Tibial nerve (tissue), 4 donors: ENCODE data around the gene HYOU1.
A peak's percentile ranks its signal among the peaks of the same experiment; 100 is the strongest.

Source experiments
- CTCF ChIP-seq, 5 experiments: fragments of 200-600 bp in 3 of 5; fragments of 450-650 bp in 2 of 5; sonication (generic) in 3 of 5; IDR thresholded peaks; one replicate each; pipeline ENCODE4 v1.5.1; 2016 to 2019; ENCODE audit warnings: antibody characterized with exemption in 5 of 5, mild to moderate bottlenecking in 3 of 5, moderate library complexity in 2 of 5
- EP300 ChIP-seq, 2 donors: sonication (generic); formaldehyde crosslinking; IDR thresholded peaks; one replicate each; pipeline ENCODE4 v1.6.1; 2017; ENCODE audit warnings: antibody characterized with exemption in 2 of 2, mild to moderate bottlenecking in 1 of 2
- POLR2A ChIP-seq, 2 donors: fragments of 450-650 bp; IDR thresholded peaks; one replicate each; pipeline ENCODE4 v1.6.1; 2017; ENCODE audit warnings: antibody characterized with exemption in 2 of 2, mild to moderate bottlenecking in 2 of 2, moderate library complexity in 2 of 2

DNA sequence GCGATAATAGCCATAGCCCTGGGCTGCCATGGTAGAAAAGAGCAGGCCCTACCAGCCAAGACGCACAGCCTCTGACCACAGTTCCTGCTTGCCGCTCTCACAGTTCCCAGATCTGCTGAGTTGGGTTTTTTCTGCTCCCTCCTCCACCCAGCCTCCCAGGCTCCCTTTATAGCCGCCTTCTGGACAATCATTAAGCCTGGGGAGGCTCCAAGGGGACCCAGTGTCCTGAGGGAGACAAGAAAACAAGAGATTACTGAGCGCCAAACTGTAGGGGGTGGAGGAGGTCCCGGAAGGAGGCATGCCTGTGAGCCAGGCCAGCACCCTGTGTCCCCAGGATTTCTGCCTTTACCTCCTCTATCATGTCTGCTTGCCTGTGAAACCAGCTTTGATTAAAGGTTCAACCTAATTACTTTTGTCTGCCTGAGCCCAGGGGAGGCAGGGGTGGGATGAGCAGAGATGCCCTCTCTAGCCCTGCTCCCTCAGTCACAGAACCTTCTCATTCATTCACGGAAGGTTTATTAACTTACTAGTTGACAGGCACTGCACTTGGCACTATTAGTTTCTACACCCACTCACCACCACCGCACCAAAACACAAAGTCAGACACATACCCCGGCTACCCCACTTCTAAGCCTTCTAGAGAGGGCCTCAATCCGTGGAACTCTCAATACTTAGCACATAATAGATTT is 27.5 kb downstream of the HYOU1 start:
- TF ChIP-seq CTCF (IDR thresholded peaks at IDR 0.05), result no peak
- no peak for TF ChIP-seq POLR2A (IDR thresholded peaks at IDR 0.05)
- TF ChIP-seq EP300 (IDR thresholded peaks at IDR 0.05), result peak in 1 of 2 donors; percentile 50
